ENCODE measurements around the gene CSE1L.
A peak's percentile ranks its signal among the peaks of the same experiment; 100 is the strongest.
"Not testable (repeated sequence)": the region's sequence is repeated elsewhere in the genome, so short reads cannot be mapped to it uniquely, and the experiment has no call there.

The CSE1L gene

GRCh38 chr20:49133571-49133970 lies 87.5 kb downstream of the CSE1L start:
- no peak for ATAC-seq

- not testable (repeated sequence) for ATAC-seq
Measured at GRCh38 chr20:49134797-49135196, 88.7 kb downstream of the CSE1L start.

GRCh38 chr20:49136817-49137571 lies 90.9 kb downstream of the CSE1L start:
- ATAC-seq = no peak

GRCh38 chr20:49138431-49138830 lies 92.3 kb downstream of the CSE1L start:
- no peak for ATAC-seq

GRCh38 chr20:49140411-49140810 lies 94.3 kb downstream of the CSE1L start:
- peak in 1 of 2 donors; percentile 30 for ATAC-seq

- no peak for ATAC-seq
Measured at GRCh38 chr20:49140834-49141233, 94.7 kb downstream of the CSE1L start.
